Superior temporal gyrus (tissue), 1 donor: Measurements from ENCODE around the gene CRISPLD2.

Experiments
- DNase-seq: peaks from one replicate; pipeline ENCODE4 v3.0.0-alpha.2; 2016; ENCODE audit errors: extremely low spot score

The CRISPLD2 gene

DNA sequence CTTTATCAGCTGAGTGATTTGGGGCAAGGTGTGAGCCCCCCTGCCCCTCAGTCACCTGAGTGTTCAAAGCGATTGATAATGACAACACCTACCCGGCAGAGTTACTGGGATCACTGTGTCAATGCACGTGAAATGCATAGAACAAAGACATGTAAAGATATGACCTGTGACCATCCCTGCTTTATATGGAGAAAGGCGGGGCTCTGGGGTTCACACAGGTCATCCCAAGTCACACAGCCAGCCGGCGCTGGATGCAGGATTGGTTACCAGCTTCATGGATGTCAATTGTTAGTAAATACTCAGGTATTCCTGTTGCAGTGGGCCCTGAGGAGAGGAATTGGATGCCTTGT lies 64.4 kb downstream of the CRISPLD2 start:
- DNase-seq: no peak

DNA sequence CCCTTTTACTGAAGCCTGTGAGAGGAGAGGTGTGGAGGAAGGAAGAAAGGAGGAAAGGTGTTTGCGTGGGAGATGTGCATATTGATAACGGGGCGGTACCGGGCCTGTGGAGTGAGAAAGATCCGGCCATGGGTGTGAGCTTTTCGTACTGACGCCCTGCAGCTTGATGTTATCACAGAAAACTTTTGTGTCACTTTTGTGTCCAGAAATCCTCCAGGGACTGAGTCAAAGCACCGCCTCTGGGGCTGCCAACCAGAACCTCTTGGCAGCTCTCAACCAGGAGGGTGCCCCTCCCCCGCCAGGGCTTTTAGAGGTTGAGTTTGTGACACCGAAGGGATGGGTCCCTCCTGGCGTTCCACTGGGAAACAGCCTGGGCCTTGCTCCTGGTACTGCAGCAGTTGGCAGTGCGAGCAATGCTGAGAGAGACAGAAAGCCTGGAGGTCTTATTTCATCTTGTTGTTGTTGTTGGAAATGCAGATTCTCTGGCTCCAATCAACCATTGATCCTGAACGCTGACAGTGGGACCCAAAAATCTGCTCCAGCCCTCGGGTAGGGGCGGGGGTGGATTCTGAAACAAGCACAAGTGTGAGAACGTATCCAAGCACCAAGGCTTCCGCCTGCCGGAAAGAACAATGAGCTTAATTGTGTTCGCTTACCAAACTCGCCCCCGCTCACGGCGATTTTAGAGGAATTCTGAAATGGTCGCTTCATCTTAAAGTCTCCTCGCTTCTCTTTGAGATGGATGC lies 65.0 kb downstream of the CRISPLD2 start:
- DNase-seq: peak; percentile 79

DNA sequence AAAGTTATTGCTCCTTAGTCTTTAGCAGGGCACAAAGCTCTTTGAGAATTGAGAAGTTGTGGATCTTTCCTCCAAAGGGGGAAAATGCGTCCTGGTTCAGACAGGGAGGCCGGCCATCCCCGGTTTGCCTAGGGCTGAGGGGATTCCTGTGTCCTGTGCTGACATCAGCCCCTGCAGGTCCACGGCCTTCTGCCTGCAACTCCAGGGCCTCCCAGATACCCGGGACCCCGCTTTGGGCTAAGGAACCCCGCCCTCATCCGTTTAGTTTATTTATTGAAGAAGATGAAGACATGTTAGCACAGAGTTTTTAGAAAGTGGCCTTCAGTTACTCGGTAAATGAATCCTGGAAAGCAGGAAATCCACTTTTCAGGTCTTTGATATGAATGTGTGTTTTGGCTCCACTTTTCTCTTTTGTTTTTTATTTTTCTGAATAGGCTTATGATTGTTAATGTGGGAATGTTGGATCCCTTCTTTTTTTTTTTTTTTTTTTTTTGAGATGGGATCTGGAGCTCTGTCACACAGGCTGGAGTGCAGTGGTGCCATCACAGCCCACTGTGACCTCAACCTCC lies 65.6 kb downstream of the CRISPLD2 start:
- DNase-seq: no peak

DNA sequence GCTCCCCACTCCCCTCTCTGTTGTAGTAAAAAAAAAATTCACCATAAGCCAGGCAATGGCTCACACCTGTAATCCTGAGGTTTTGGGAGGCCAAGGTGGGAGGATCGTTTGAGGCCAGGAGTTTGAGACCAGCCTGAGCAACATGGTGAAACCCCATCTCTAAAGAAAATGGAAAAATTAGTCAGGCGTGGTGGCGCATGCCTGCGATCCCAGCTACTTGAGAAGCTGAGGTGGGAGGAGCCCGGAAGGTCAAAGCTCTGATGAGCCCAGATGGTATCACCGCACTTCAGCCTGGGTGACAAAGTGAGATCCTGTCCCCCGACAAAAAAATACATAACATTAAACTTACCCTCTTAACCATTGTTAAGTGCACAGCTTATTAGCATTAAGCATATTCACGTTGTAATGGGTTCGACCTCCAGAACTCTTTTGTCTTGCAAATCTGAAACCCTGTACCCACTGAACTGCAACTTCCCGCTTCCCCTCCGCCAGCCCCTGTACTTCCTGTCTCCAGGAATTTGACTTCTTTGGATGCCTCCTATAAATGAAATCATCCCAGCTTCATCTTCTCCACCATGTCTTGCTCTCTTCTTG lies 66.8 kb downstream of the CRISPLD2 start:
- DNase-seq: no peak

DNA sequence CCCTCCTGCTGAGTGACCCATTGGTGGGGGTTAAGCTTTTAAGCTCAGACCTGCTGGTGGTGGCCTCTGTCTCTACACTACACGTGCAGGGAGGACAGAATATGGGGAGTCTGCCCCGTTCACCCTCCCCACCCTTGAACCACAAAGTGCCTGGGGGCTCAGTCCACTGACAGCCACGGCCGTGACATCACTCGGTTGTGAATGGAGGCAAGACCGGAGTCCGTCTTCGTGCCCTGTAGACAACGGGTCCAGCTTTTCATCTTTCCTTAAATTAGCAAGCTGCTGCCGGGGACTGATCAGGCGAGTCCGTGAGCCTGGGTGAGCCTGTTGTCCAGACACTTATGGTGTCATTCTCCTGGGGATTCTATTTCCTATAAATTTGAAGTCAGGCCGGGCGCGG lies 67.4 kb downstream of the CRISPLD2 start:
- DNase-seq: no peak

DNA sequence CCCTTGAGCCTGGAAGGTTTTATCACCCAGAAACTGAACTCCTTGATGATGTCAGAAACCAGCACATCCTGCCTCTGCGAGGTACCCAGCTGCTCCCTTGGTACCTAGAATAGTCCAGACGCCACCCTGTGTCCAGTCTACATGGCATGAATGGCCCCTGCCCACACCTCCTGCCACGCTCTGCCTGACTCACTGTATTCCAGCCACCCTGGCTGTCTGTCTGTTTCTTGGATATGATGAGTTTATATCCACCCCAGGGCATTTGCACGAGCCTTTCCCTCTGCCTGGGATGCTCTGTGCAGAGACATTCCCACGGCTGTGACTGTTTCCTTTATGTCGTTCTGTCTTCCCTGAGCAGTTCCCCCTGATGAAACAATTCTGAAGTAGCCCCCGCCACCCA lies 68.7 kb downstream of the CRISPLD2 start:
- DNase-seq: no peak

DNA sequence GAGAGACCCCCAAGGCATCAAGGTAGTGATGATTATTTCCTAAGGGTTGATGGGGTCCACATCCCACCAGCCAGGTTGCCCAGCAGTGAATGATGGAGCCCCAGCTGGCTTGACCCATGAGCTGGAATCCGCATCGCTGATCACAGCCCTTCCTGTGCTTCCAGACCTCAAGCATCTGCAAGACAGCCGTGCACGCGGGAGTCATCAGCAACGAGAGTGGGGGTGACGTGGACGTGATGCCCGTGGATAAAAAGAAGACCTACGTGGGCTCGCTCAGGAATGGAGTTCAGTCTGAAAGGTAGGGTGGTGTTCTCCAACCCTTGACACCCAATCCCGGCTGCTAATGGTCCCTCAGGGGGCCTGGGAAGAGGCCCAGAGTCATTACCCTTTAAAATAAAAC lies 69.3 kb downstream of the CRISPLD2 start:
- DNase-seq: no peak

DNA sequence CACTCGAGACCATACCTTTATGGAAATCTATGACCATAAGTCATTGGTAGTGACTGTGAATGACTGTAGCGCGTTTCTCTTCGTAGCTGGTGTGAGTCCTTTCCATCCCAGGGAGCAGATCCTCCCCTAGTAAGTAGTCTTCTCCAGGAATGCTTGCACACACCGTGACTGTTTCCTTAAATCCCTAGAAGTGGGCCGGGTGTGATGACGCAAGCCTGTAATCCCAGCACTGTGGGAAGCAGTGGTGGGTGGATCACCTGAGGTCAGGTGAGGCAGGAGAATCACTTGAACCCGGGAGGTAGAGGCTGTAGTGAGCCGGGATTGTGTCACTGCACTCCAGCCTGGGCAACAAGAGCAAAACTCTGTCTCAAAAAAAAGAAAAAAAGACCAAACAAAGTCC lies 70.6 kb downstream of the CRISPLD2 start:
- no peak for DNase-seq

DNA sequence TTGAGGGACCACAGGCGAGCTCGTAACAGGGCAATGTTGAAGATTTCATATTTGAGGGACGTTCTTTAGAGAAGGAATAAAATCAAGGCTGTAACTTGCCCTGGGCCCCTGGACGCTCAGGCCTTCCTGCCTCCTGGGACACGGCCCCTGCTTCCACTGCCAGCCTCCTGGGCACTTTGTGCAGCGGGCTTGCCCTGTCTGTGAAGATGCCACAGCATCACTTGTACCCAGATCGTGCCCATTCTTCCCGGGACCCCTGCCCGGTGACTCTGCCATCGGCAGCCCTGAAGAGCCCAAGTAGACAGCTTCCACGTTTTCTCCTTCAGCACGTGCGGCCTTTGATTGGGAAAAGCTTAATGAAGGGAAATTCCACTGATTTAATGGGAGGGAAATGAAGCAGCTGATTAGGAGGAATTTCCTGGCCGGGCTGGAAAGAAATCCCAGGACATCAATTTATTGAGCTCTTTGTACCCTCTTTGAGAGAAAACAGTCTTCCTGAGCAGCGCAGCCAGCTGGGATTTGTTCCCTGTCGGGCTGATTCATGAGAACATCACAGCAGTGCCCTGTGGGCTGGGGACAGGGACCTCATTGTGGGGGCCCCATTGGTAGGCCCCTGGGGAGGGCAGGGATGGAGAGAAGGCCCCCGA lies 71.5 kb downstream of the CRISPLD2 start:
- peak; percentile 31 for DNase-seq

DNA sequence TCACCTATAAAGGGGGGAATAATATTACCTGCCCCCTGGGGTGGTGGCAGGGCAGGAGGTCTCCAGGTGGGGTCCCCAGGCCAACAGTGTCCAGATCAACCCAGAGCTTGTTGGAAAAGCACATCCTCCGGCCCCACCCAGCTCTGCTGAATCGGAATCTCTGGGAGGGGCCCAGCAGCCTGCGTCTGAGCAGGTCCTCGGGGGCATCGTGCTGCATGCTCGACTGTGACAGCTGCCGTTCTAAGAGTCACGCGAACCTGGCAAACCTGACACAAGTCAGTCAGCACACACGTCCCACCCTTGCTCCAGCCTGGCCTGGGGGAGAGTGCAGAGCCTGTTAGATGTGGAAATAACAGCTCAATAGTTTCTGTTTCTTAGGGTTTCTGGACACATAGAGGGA lies 72.3 kb downstream of the CRISPLD2 start:
- DNase-seq: no peak

DNA sequence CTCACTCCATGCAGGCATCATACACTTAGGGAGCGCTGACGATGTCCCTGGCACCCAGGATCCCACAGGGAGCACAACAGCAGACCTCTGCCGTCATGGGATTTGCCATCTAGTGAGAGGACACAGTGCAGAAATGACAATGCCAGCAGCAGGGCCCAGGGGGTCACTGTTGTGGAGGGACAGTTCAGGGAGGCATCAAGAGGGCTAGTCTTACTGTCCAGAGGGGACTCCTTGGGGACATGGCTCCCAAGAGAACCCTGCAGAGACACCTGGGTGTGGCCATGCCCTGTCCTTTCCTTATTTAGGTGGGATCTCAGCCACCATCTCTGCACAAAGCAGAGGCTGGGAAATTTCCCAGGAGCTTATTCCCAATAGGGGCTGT lies 73.7 kb downstream of the CRISPLD2 start:
- no peak for DNase-seq

DNA sequence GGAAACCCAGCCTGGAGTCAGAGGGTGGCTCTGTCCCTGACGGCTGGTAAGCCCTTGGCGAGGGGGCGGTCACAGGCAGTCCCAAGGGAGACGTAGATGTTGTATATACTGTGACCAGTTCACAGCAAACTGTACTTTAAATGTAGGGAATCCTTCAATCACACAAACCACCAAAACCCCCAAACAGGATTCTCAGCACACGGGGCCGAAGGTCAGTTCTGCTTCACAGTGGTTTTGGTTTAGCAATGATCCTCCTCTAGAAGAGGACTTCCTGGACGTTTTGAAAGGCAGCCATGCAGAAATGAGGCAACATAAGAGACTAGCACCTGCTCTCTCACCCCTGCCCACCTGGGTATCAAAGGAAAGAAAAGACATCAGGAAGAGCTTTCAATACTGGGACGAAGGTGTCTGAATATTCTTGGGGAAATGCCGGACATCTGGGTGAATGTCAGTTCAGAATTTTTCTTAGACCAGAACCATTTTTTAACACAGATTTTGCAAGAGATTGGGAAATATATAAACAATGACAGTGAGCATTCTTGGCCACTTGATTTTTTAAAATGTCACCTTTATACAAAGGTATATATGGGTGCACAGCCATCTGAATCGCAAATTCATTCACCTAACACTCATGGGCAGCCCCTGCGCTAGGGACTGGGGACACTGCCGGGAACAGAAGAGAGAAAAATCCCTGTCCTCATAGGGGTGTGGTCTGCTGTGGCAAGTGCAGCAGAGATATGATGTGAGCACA lies 74.2 kb downstream of the CRISPLD2 start:
- no peak for DNase-seq

DNA sequence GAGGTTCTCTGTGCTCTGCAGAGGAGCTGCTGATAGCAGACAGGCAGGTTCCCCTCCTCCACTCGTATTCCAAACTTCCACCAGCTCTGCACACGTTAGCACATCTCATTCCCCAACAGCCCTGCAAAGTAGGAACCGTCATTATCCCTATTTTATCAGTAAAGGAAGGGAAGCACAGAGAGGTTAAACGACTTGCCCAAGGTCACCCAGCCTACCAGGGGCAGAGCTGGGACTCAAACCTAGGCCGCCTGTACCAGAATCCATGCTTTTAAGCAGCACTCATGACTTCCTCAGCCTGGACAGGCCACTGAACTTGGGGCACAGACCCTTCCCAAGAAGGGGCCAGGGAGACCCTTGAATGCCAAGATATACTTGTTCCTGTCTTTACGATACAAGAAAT lies 75.2 kb downstream of the CRISPLD2 start:
- DNase-seq: no peak

DNA sequence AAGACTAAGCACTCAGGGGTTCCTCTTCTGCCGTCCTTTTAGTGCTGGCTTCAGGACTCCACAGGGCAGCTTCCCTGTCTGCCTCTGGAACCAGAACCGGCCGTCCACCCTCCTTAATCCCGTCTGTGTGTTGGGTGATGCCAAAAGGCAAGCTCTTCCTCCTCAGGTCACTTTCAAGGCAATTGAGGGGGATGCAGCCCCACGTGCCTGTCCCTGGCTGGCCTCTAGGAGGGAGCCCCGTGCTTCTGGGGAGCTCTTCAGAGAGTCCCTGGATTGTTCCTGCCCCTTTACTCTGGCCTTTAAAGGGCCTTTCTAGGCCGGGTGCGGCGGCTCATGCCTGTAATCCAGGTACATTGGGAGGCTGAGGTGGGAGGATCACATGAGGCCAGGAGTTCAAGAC lies 77.1 kb downstream of the CRISPLD2 start:
- DNase-seq: no peak

DNA sequence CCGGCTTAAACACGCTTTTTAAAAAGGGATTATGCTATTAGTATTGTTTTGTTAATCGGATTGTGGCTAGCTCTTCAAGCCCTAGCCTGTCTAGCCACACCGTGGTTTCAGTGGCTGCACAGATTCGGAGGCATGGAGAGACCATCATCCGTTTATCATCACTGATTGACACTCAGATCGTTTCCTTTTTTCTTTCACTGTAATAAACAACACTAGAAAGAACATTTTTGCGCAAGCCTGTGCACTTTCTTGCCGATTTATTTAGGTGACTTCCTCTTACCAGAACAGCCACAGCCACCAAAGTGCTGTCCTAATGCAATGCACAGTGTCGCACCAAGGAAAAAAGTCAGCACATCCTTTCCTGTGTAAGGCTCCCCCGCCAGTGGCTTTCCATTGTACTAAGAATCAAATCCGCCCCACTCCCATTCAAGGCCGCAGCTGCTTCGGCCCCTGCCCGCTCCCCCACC lies 78.2 kb downstream of the CRISPLD2 start:
- DNase-seq: peak; percentile 22

DNA sequence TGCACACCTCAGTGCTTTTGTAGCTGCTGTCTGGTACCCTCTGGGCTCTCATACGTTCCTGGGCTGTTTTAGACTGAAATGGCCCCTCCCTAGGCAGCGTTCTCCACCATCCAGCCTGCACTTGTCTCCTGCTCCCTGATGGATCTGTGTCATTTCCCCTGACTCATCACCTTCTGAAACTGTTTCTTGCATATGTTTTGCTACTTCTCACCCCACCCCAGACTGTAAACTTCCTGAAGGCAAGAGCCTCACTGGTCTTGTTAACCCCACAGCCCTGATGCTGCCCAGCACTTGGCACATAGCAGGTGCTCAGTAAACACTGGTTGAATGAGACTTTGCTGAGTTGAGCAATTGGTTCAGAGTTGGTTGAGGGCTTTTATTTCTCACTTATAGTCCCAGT lies 78.7 kb downstream of the CRISPLD2 start:
- no peak for DNase-seq

DNA sequence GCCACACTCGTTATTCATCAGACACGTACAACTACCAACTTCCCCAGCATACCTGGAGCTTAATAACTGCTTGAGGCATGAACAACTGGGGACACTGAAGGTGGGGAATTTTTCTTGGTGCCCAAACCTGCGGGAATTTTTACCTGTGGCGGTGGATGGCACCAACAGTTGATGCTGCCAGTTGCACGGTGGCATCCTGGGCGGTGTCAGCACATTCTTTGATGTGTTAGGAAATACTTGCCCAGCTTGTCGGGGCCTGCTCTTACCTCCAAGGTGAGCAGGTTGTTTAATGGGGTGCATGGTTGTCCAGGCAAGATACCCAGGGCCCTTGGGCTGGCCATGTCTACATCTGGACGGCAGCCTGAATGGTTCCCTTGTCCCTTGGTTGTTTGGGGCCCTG lies 79.6 kb downstream of the CRISPLD2 start:
- DNase-seq: no peak

DNA sequence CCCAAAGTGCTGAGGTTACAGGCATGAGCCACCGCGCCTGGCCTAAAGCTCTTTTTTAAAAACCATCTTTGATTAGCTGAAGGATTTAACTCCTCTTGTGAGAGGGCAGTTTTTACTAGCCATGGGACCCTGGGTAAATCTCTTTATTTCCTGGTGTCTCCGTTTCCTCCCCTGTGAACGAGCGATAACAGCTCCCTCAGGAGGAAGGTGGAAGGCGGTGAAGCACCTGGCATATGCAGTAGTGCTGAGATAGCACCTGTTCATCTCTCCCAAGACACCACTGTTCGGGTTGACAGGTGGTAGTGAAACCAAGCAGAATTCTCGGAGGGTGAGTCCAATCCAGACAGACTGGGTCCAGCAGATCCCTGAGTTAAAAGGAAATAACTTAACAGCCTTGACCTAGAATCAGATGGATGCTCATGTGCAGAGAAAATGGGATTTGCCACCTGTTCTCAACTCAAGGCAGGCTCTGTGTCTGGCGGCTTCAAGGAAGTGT lies 86.2 kb downstream of the CRISPLD2 start:
- DNase-seq: no peak

DNA sequence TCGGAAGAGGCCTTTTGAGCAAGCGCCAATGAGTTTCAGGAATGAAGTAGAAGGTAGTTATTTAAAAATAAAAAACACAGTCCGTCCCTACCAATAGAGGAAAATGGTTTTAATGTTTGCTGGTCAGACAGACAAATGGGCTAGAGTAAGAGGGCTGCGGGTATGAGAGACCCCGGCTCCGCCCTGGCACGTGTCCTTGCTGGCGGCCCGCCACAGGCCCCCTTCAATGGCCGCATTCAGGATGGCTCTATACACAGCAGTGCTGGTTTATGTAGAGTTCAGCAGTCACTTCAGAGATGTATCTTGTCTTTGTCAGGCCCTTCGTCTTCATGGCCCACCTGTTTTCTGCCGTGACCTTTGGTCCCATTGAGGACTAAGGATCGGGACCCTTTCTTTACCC lies 87.3 kb downstream of the CRISPLD2 start:
- DNase-seq: no peak

DNA sequence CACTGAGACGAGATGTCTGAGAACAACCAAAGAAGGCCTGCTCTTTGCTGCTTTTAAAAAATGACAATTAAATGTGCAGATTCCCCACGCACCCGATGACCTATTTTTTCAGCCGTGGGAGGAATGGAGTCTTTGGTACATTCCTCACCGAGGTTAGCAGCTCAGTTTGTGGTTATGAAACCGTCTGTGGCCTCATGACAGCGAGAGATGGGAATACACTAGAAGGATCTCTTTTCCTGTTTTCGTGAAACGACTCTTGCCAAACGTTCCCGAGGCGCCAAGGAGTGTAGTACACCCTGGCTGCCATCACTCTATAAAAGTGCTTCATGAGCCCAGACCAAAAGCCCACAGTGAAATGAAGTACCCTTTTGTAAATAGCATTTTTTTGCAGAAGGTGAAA lies 87.8 kb downstream of the CRISPLD2 start:
- no peak for DNase-seq

DNA sequence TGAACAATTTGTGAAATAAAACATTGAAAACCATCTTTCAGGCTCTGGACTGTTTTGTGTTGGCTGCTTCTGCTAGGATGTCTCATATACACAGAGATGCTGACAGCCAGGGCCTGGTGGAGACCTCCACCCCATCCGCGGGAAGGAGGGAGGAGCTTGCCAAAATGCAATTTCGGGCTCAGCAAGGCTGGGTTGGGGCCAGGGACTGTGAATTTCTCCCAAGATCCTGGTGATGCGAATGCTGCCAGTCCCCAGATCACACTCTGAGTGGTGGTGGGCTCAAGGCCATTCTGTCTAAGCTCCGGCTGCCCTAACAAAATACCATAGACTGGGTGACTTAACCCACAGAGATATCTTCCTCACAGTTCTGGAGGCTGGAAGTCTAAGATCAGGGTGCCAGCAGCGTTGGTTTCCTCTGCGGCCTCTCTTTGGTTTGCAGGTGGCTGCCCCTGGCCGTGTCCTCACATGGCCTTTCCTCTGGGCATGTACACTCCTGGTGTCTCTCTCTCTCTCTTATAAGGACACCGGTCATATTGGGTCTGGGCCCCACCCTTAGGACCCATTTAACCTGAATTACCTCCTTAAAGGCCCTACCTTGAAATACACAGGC lies 89.8 kb downstream of the CRISPLD2 start:
- no peak for DNase-seq
